Ovary (tissue), 9 donors: ENCODE measurements around the gene PROX1. TPM values are rescaled to one million over a fixed set of nuclear protein-coding genes. Genes with fewer than 3 reads are reported as not detected.

ENCODE experiments used
- DNase-seq, 5 donors: peaks; one replicate each; pipeline ENCODE4 v3.0.0-alpha.2; 2019 to 2020
- H3K27ac ChIP-seq, 2 donors: fragments of 200-600 bp; one replicate each; pipeline versions ENCODE4 v1.5.1 to v1.8.0; 2019 to 2022
- H3K27me3 ChIP-seq: fragments of 200-600 bp; one replicate; pipeline ENCODE4 v1.8.0; 2022
- H3K36me3 ChIP-seq: fragments of 200-600 bp; sonication (generic); one replicate; pipeline ENCODE4 v1.5.1; 2019
- H3K4me1 ChIP-seq: one replicate; pipeline ENCODE4 v1.8.1; 2013; ENCODE audit warnings: mild to moderate bottlenecking, moderate library complexity; ENCODE audit not compliant: insufficient read depth
- H3K4me3 ChIP-seq: fragments of 200-600 bp; sonication (generic); one replicate; pipeline ENCODE4 v1.5.1; 2017
- H3K9me3 ChIP-seq, 2 donors: fragments of 200-600 bp in 1 of 2; sonication (generic) in 1 of 2; one replicate each; pipeline versions ENCODE4 v1.5.1 to v1.8.1; 2013 to 2019; ENCODE audit warnings: mild to moderate bottlenecking in 1 of 2, moderate library complexity in 1 of 2
- CTCF ChIP-seq, 3 donors: fragments of 450-650 bp in 2 of 3; fragments of 200-600 bp in 1 of 3; IDR thresholded peaks; one replicate each; pipeline versions ENCODE4 v1.5.1 to v1.8.0; 2016 to 2022; ENCODE audit warnings: antibody characterized with exemption in 3 of 3, mild to moderate bottlenecking in 1 of 3
- EP300 ChIP-seq: sonication (generic); formaldehyde crosslinking; IDR thresholded peaks from one replicate; pipeline ENCODE4 v1.6.1; 2017; ENCODE audit warnings: antibody characterized with exemption
- POLR2A ChIP-seq: fragments of 450-650 bp; IDR thresholded peaks from one replicate; pipeline ENCODE4 v1.6.1; 2017; ENCODE audit warnings: antibody characterized with exemption, mild to moderate bottlenecking, moderate library complexity
- WGBS, 3 donors: extraction: QIAGEN DNeasy Blood & Tissue Kit in 1 of 3; methylation state at CpG; one replicate each; pipeline versions ENCODE4 v1.1.5 to v1.1.7; 2013 to 2017; 5-methylcytosine and 5-hydroxymethylcytosine counted together
- intact Hi-C, 4 donors: fragments of 100-400 bp; cut with DNase I; formaldehyde crosslinking; loops; one replicate each; pipeline versions ENCODE4 v1.11.0 to v1.15.1; 2022 to 2023
- polyA plus RNA-seq, 2 donors: library from polyadenylated mRNA; stranded (reverse); fragments of 200-250 nt in 1 of 2; fragments of 350-450 nt in 1 of 2; fragmentation: Illumina TruSeq in 1 of 2; extraction: RNeasy Lipid Tissue Mini Kit (QIAGEN cat#74804) in 1 of 2; gene quantifications; one replicate each; pipeline ENCODE4 v1.2.3, GENCODE V29; 2013 to 2014
- total RNA-seq, 7 donors: library from RNA; depleted of rRNA in 2 of 7; stranded (reverse); fragments of >200 nt in 2 of 7; fragmentation: NEBNext Ultra II Directional in 3 of 7; extraction: Animal tissue kit (Norgen Biotek cat#: 25700) in 3 of 7; gene quantifications; one replicate each; pipeline versions ENCODE4 v1.1.0 to v1.2.4, GENCODE V29; 2016 to 2023
- donor health status: DM: no; HTN: no; CAD: no; lungs with moderate emphysema.
- donor health status: DM: no; HTN: no; CAD: no.
- donor health status: Bipolar disorder and iron deficiency.
- donor health status: DM: yes; HTN: yes; CAD: no.
- donor health status: DM: no; HTN: no; CAD: no.
- donor health status: DM: yes; HTN: yes; CAD: no.

PROX1 gene
- total and polyA plus RNA-seq, 9 donors: 3.6 to 23.6 (median 13.2) TPM

- H3K9me3 ChIP-seq: no peaks in the 10 kb centered on the region
- H3K4me3 ChIP-seq: no peak overlapping the region
- no peak overlapping the region for H3K27ac ChIP-seq
- WGBS, 3 donors: 87 to 94% (median 89%) methylated on average over 4 of the region's 4 CpGs
- DNase-seq: no peak
- intact Hi-C loops: no loop called here
- no peaks in the 10 kb centered on the region for H3K36me3 ChIP-seq
- H3K4me1 ChIP-seq: peaks cover 8% of the 10 kb centered on the region
- no peak for TF ChIP-seq POLR2A
- TF ChIP-seq EP300: no peak
- TF ChIP-seq CTCF (IDR thresholded peaks at IDR 0.05): no peak
- no peaks in the 10 kb centered on the region for H3K27me3 ChIP-seq
These were observed 17.0 kb downstream of the PROX1 start for GRCh38 chr1:214004795-214005194.

- no peak overlapping the region for H3K27ac ChIP-seq
- intact Hi-C loops: no loop called here
- no peak overlapping the region for H3K4me3 ChIP-seq
- 95 to 97% (median 95%) methylated on average over 3 of the region's 3 CpGs for WGBS, 3 donors
- H3K4me1 ChIP-seq: peaks cover 8% of the 10 kb centered on the region
- TF ChIP-seq POLR2A (no peak), CTCF (IDR thresholded peaks at IDR 0.05) (no peak), EP300 (no peak)
- DNase-seq: no peak
- H3K36me3 ChIP-seq: no peaks in the 10 kb centered on the region
- no peaks in the 10 kb centered on the region for H3K27me3 ChIP-seq
- H3K9me3 ChIP-seq: no peaks in the 10 kb centered on the region
These were observed 17.9 kb downstream of the PROX1 start for GRCh38 chr1:214005708-214006107.

GRCh38 chr1:214006845-214007244 is 19.1 kb downstream of the PROX1 start:
- no peaks in the 10 kb centered on the region for H3K9me3 ChIP-seq
- no peak overlapping the region for H3K4me3 ChIP-seq
- no peak overlapping the region for H3K27ac ChIP-seq
- DNase-seq: no peak
- H3K27me3 ChIP-seq: no peaks in the 10 kb centered on the region
- TF ChIP-seq POLR2A (no peak), CTCF (IDR thresholded peaks at IDR 0.05) (no peak), EP300 (no peak)
- H3K36me3 ChIP-seq: no peaks in the 10 kb centered on the region
- intact Hi-C loops: no loop called here
- WGBS, 3 donors: 86 to 96% (median 93%) methylated on average over 3 of the region's 3 CpGs
- H3K4me1 ChIP-seq: peaks cover 8% of the 10 kb centered on the region

- no peak overlapping the region for H3K4me3 ChIP-seq
- TF ChIP-seq EP300 (no peak), POLR2A (no peak), CTCF (IDR thresholded peaks at IDR 0.05) (no peak)
- intact Hi-C loops: no loop called here
- H3K27ac ChIP-seq: no peak overlapping the region
- no peak for DNase-seq
- H3K4me1 ChIP-seq: peaks cover 3% of the 10 kb centered on the region
- H3K27me3 ChIP-seq: no peaks in the 10 kb centered on the region
- H3K9me3 ChIP-seq: no peaks in the 10 kb centered on the region
- 93 to 98% (median 93%) methylated on average over 3 of the region's 3 CpGs for WGBS, 3 donors
- H3K36me3 ChIP-seq: no peaks in the 10 kb centered on the region
These were observed 20.6 kb downstream of the PROX1 start for GRCh38 chr1:214008347-214008746.
